H9 (cell line): ENCODE data around the gene CYGB. TPM values are rescaled to one million over a fixed set of nuclear protein-coding genes. Genes with fewer than 3 reads are reported as not detected.

Source experiments
- DNase-seq: peaks from one replicate; pipeline ENCODE4 v3.0.0-alpha.2; 2017
- H2AFZ ChIP-seq: one replicate; pipeline ENCODE4 v1.6.1; 2013; ENCODE audit warnings: mild to moderate bottlenecking, low read length, control low read depth, moderate library complexity
- H2AK5ac ChIP-seq: 2 replicates; pipeline ENCODE4 v1.6.1; 2013; ENCODE audit warnings: low read length, control low read depth, mixed read lengths; ENCODE audit not compliant: insufficient read length
- H2BK120ac ChIP-seq: one replicate; pipeline ENCODE4 v1.6.1; 2013; ENCODE audit warnings: low read depth, mild to moderate bottlenecking, low read length, control low read depth, inconsistent platforms; ENCODE audit not compliant: poor library complexity, severe bottlenecking
- H2BK12ac ChIP-seq: 2 replicates; pipeline ENCODE4 v1.6.1; 2013; ENCODE audit warnings: low read length, control low read depth, mixed read lengths, low read depth; ENCODE audit not compliant: insufficient read length
- H2BK15ac ChIP-seq: 2 replicates; pipeline ENCODE4 v1.6.1; 2013; ENCODE audit warnings: low read depth, low read length, control low read depth
- H2BK20ac ChIP-seq: one replicate; pipeline ENCODE4 v1.6.1; 2013; ENCODE audit warnings: low read depth, mild to moderate bottlenecking, low read length, control low read depth, inconsistent platforms; ENCODE audit not compliant: poor library complexity, severe bottlenecking
- H2BK5ac ChIP-seq: 2 replicates; pipeline ENCODE4 v1.6.1; 2013; ENCODE audit warnings: low read length, control low read depth, mixed read lengths; ENCODE audit not compliant: insufficient read length
- H3K14ac ChIP-seq: 2 replicates; pipeline ENCODE4 v1.6.1; 2013; ENCODE audit warnings: low read length, control low read depth; ENCODE audit not compliant: insufficient read depth
- H3K18ac ChIP-seq: 2 replicates; pipeline ENCODE4 v1.6.1; 2013; ENCODE audit warnings: low read depth, mild to moderate bottlenecking, mixed read lengths, low read length, control low read depth; ENCODE audit not compliant: insufficient read length
- H3K23ac ChIP-seq: 2 replicates; pipeline ENCODE4 v1.6.1; 2013; ENCODE audit warnings: low read length, control low read depth, mixed read lengths, low read depth; ENCODE audit not compliant: insufficient read length
- H3K23me2 ChIP-seq: 2 replicates; pipeline ENCODE4 v1.6.1; 2013; ENCODE audit warnings: low read depth, mild to moderate bottlenecking, mixed read lengths, low read length, control low read depth; ENCODE audit not compliant: insufficient read length, poor library complexity, severe bottlenecking
- H3K27ac ChIP-seq: 2 replicates; pipeline ENCODE4 v1.5.1; 2013; ENCODE audit warnings: low read length, control low read depth, mixed read lengths, low read depth; ENCODE audit not compliant: insufficient read length
- H3K27me3 ChIP-seq: 2 replicates; pipeline ENCODE4 v1.6.1; 2013; ENCODE audit warnings: low read length, control low read depth, inconsistent platforms; ENCODE audit not compliant: insufficient read depth
- H3K4ac ChIP-seq: 2 replicates; pipeline ENCODE4 v1.6.1; 2013; ENCODE audit warnings: low read depth, mild to moderate bottlenecking, control low read depth, inconsistent platforms, low read length, moderate library complexity
- H3K4me1 ChIP-seq: 2 replicates; pipeline ENCODE4 v1.6.1; 2013; ENCODE audit warnings: low read length, control low read depth, inconsistent platforms; ENCODE audit not compliant: insufficient read depth
- H3K4me2 ChIP-seq: 2 replicates; pipeline ENCODE4 v1.6.1; 2013; ENCODE audit warnings: low read length, control low read depth, mixed read lengths; ENCODE audit not compliant: insufficient read length, insufficient read depth
- H3K56ac ChIP-seq: 2 replicates; pipeline ENCODE4 v1.6.1; 2013; ENCODE audit warnings: low read depth, mild to moderate bottlenecking, mixed read lengths, low read length, control low read depth; ENCODE audit not compliant: insufficient read length
- H3K79me1 ChIP-seq: 2 replicates; pipeline ENCODE4 v1.6.1; 2013; ENCODE audit warnings: low read depth, mild to moderate bottlenecking, moderate library complexity, low read length, control low read depth, inconsistent platforms; ENCODE audit not compliant: insufficient read depth, poor library complexity, severe bottlenecking
- H3K79me2 ChIP-seq: 2 replicates; pipeline ENCODE4 v1.6.1; 2013; ENCODE audit warnings: low read length, control low read depth, inconsistent platforms; ENCODE audit not compliant: insufficient read depth
- H3K9ac ChIP-seq: 2 replicates; pipeline ENCODE4 v1.6.1; 2013; ENCODE audit warnings: low read length, control low read depth, mixed read lengths; ENCODE audit not compliant: insufficient read length; ENCODE audit errors: extremely low read depth
- H3K9me3 ChIP-seq: one replicate; pipeline ENCODE4 v1.6.1; 2013; ENCODE audit warnings: low read depth, low read length, inconsistent platforms; ENCODE audit not compliant: control insufficient read depth
- H3T11ph ChIP-seq: one replicate; pipeline ENCODE4 v1.6.1; 2013; ENCODE audit warnings: mild to moderate bottlenecking, low read length, control low read depth, inconsistent platforms
- H4K20me1 ChIP-seq: one replicate; pipeline ENCODE4 v1.6.1; 2013; ENCODE audit not compliant: control insufficient read depth, insufficient read length, insufficient read depth
- H4K5ac ChIP-seq: 2 replicates; pipeline ENCODE4 v1.6.1; 2013; ENCODE audit warnings: low read depth, mild to moderate bottlenecking, mixed read lengths, low read length, control low read depth; ENCODE audit not compliant: insufficient read length
- H4K8ac ChIP-seq: replicated peaks from 2 replicates; pipeline ENCODE4 v1.6.1; 2013; ENCODE audit warnings: low read length, control low read depth, mixed read lengths, low read depth; ENCODE audit not compliant: insufficient read length
- H4K91ac ChIP-seq: 2 replicates; pipeline ENCODE4 v1.6.1; 2013; ENCODE audit warnings: low read depth, mild to moderate bottlenecking, moderate library complexity, mixed read lengths, low read length, control low read depth; ENCODE audit not compliant: insufficient read length
- H3K27ac Mint-ChIP-seq, 3 experiments: 2 replicates in 2 of 3; 3 replicates in 1 of 3; pipeline ENCODE4 v1.8.0; 2020 to 2021; ENCODE audit warnings: mixed read lengths in 3 of 3, mild to moderate bottlenecking in 1 of 3, moderate library complexity in 1 of 3
- H3K27me3 Mint-ChIP-seq: 2 replicates; pipeline ENCODE4 v1.8.0; 2021; ENCODE audit warnings: low read depth, mild to moderate bottlenecking, moderate library complexity, mixed read lengths
- H3K36me3 Mint-ChIP-seq, 3 experiments: 2 replicates in 2 of 3; 3 replicates in 1 of 3; pipeline ENCODE4 v1.8.0; 2020 to 2021; ENCODE audit warnings: low read depth in 3 of 3, mixed read lengths in 3 of 3; ENCODE audit not compliant: insufficient read depth in 1 of 3
- H3K4me1 Mint-ChIP-seq, 2 experiments: 2 replicates each; pipeline ENCODE4 v1.8.0; 2020; ENCODE audit warnings: mixed read lengths in 2 of 2
- H3K4me3 Mint-ChIP-seq, 2 experiments: 2 replicates in 1 of 2; 3 replicates in 1 of 2; pipeline ENCODE4 v1.8.0; 2020 to 2021; ENCODE audit warnings: mild to moderate bottlenecking in 2 of 2, mixed read lengths in 2 of 2, moderate library complexity in 1 of 2
- H3K9me3 Mint-ChIP-seq, 2 experiments: 2 replicates in 1 of 2; 3 replicates in 1 of 2; pipeline ENCODE4 v1.8.0; 2020; ENCODE audit warnings: mild to moderate bottlenecking in 2 of 2, mixed read lengths in 2 of 2, moderate library complexity in 1 of 2
- WGBS: extraction: QIAGEN DNeasy Blood & Tissue Kit; methylation state at CpG from one replicate; pipeline ENCODE4 v1.1.7; 2013; ENCODE audit warnings: missing lambda C conversion rate, low lambda C conversion rate, mixed read lengths; ENCODE audit not compliant: insufficient read length; ENCODE audit errors: extremely low coverage; 5-methylcytosine and 5-hydroxymethylcytosine counted together
- total RNA-seq: library from RNA; stranded (reverse); gene quantifications from 2 replicates; pipeline ENCODE4 v1.2.1, GENCODE V29; 2021
- TF ChIP-seq, protein P1 (sequence below): fragments of 200-600 bp; sonication (generic); conservative IDR thresholded peaks from 3 replicates; pipeline ENCODE4 v1.8.0; 2021; ENCODE audit warnings: antibody characterized with exemption, mild to moderate bottlenecking

CYGB gene
- total RNA-seq, 1 experiment from 2014 or later, result 2.4 TPM

DNA sequence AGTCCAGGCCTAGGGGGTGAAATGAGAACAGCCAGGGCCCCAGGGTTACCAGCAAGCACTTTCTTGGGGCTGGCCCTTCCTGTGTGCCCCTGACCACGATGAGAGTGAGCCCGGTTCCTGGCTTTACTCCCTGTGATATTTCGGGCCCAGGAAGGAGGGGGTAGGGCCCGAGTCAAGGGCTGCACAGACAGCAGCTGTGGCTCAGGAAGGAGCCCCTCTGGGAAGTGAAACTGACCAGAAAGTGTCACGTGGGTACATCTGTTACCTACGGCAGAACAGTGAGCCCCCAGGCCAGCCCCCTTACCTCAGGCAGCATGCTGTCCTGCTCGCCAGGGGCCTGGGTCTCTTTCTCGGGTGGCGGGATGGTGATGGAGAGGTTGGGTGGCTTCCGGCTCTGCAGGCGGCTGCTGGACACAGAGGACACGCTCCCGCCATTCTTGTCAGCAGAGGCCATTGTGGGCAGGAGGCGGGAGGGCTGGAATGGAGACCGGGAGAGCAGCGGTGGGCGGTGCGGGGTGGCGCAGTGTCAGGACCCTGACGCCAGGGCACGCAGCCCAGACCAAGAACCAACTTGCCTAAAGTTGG lies 56.3 kb downstream of the CYGB start:
- Histone ChIP-seq H3K27me3 (no peaks in the 10 kb centered on the region), H3K79me1 (no peaks in the 10 kb centered on the region), H3K14ac (no peak overlapping the region; the same call in 1 of the 2 replicates), H2AK5ac (no peak overlapping the region), H3K56ac (no peak overlapping the region), H3K4ac (no peak overlapping the region), H4K5ac (no peak overlapping the region), H3T11ph (no peak overlapping the region), H4K91ac (no peak overlapping the region), H2AFZ (no peak overlapping the region), H2BK15ac (no peak overlapping the region), H2BK12ac (no peak overlapping the region), H3K27ac (no peak overlapping the region), H2BK120ac (no peak overlapping the region), H3K9ac (no peak overlapping the region), H3K23ac (no peak overlapping the region), H3K18ac (no peak overlapping the region), H2BK20ac (no peak overlapping the region), H3K79me2 (no peaks in the 10 kb centered on the region), H3K23me2 (no peaks in the 10 kb centered on the region), H4K20me1 (no peaks in the 10 kb centered on the region), H2BK5ac (no peak overlapping the region), H3K9me3 (no peaks in the 10 kb centered on the region), H4K8ac (no peak overlapping the region), H3K4me2 (no peak overlapping the region), H3K4me1 (no peaks in the 10 kb centered on the region)
- Mint-ChIP-seq H3K4me3 (no peak overlapping the region), H3K9me3 (no peaks in the 10 kb centered on the region), H3K27ac (no peak overlapping the region; a peak in 1 of 7 replicates), H3K36me3 (peaks cover 1 to 8% (median 4%) of the 10 kb centered on the region in 3 experiments; a peak in 4 of 7 replicates), H3K27me3 (peaks cover 2% of the 10 kb centered on the region; the same call in 1 of the 2 replicates), H3K4me1 (peaks cover 0 to 8% of the 10 kb centered on the region in 2 experiments; a peak in 2 of 4 replicates)
- no peak for DNase-seq
- no CpG with 5 or more reads among the region's 21 CpGs for whole genome bisulfite sequencing
- TF ChIP-seq, protein P1, sequence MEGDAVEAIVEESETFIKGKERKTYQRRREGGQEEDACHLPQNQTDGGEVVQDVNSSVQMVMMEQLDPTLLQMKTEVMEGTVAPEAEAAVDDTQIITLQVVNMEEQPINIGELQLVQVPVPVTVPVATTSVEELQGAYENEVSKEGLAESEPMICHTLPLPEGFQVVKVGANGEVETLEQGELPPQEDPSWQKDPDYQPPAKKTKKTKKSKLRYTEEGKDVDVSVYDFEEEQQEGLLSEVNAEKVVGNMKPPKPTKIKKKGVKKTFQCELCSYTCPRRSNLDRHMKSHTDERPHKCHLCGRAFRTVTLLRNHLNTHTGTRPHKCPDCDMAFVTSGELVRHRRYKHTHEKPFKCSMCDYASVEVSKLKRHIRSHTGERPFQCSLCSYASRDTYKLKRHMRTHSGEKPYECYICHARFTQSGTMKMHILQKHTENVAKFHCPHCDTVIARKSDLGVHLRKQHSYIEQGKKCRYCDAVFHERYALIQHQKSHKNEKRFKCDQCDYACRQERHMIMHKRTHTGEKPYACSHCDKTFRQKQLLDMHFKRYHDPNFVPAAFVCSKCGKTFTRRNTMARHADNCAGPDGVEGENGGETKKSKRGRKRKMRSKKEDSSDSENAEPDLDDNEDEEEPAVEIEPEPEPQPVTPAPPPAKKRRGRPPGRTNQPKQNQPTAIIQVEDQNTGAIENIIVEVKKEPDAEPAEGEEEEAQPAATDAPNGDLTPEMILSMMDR, result no peak
